ENCODE results near the gene C1orf146.
"Not testable (repeated sequence)": the region's sequence is repeated elsewhere in the genome, so short reads cannot be mapped to it uniquely, and the experiment has no call there.

C1orf146 gene

DNA sequence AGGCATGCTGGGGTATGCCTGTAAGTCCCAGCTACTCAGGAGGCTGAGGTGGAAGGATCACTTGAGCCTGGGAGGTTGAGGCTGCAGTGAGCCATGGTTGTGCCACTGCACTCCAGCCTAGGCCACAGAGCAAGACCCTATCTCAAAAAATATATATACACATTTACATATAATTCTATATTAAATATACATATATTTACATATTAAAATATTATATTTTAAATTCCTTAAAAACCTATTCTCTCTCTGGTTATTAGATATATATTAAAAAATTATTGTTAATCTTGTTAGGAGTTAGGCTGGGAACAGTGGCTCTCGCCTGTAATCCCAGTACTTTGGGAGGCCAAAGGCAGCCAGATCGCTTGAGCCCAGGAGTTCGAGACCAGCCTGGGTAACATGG is 58.4 kb downstream of the C1orf146 start:
- DNase-seq = no peak

DNA sequence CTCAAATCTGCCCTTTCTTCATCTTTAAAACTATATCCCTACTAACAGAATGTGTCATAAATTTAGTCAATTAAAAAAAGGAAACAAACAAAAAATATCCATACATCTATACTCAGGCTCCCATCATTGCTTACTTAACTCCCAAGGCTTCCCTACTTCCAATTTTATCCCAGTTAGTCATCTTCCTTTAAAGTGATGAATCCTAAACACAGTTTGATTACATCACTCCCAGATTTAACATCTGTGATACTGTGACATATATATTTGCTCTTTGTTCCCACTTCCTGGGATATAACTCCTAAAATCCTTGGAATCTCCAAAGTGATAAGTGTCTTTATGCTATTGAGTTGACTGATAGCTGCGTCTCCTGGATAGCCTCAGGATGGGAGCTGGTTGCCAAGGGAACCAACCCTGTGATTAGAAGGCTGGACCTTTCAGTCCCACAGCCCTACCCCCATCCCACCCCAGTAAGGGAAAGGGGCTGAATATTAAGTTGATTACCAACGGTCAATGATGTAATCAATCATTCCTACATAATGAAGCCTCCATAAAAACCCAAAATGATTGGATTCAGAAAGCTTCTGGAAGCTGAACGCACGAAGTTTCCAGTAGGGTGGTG is 59.5 kb downstream of the C1orf146 start:
- no peak for DNase-seq

DNA sequence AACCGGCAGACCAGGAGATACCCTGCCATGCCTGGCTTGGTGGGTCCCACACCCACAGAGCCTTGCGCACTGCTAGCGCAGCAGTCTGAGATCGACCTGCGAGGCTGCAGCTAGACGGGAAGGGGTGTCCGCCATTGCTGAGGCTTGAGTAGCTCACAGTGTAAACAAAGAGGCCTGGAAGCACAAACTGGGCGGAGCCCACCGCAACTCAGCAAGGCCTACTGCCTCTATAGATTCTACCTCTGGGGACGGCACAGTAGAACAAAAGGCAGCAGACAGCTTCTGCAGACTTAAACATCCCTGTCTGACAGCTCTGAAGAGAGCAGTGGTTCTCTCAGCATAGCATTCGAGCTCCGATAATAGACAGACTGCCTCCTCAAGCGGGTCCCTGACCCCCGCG is 62.1 kb downstream of the C1orf146 start:
- DNase-seq = not testable (repeated sequence)

DNA sequence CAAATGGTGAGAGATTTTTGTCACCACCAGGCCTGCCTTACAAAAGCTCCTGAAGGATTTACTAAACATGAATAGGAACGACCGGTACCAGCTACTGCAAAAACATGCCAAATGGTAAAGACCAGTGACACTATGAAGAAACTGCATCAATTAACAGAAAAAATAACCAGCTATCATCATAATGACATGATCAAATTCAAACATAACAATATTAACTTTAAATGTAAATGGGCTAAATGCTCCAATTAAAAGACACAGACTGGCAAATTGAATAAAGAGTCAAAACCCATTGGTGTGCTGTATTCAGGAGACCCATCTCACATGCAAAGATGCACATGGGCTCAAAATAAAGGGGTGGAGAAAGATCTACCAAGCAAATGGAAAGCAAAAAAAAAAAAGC is 63.7 kb downstream of the C1orf146 start:
- not testable (repeated sequence) for DNase-seq

DNA sequence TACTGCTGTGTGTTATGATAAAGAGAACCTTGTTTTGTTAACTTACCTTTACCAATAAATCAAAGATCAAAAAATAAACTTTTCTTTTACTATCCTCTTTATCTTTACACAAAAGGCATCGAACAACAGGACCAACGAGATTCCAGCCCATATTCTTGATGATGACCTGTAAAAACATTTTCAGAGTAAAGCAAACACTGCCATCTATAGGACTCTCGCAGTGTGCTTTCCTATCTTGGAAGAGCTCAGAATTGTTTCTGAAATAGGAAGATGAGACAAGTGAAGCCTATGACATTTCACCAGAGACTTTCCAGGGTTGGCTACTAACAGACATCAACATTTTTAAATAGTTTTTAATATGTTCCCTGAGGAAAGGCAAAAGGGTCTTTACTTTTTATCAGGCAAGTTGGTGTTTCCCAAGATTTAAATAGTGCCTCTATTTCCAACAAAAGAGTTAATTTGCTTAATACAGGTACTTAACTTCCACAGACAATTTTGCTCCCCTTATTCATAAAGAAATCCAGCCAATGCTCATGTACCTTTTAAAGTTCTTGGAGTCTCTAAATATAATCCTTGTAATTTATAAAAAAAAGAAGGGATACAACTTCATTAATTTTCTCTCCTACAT is 73.8 kb downstream of the C1orf146 start:
- no peak for DNase-seq

All from activated T-cell treated with anti-CD3 and anti-CD28 coated beads, Interleukin-2, amount 50 U/mL, for 1 hour (primary cell).